ENCODE data around the gene MYLK. TPM values are rescaled to one million over a fixed set of nuclear protein-coding genes. Genes with fewer than 3 reads are reported as not detected.

MYLK gene
- total RNA-seq, 1 donor from 2014 or later, result 51.1 TPM

- intact Hi-C loops (cut with DNase I), result no loop called here
- ATAC-seq (no peak), DNase-seq (ENCODE audit: low spot score) (no peak)
Observed at GRCh38 chr3:123877965-123878364, 6.2 kb downstream of the MYLK start.

DNA sequence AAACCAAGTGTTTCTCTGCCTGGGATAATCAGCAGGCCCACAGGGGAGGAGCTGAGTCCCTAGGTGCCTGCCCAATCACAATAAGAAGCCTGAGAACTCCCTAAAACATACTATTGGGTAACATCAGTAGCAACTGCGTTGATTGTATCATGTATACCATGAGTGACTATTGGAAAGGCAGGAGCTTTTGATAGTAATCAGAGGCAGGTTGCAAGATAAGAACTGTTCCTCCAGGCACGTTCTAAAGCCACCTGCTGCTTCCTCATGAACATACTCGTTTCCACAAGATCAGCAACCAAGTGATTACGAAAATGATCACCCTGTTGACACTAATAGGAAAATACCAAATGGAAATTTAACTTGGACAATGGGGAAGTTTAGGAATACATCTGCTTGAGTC is 6.7 kb downstream of the MYLK start:
- DNase-seq (ENCODE audit: low spot score) (no peak), ATAC-seq (no peak)
- intact Hi-C loops (cut with DNase I), result no loop called here

- intact Hi-C loops (cut with DNase I), result no loop called here
- DNase-seq (ENCODE audit: low spot score) (no peak), ATAC-seq (no peak)
Observed at GRCh38 chr3:123876858-123877257, 7.3 kb downstream of the MYLK start.

DNA sequence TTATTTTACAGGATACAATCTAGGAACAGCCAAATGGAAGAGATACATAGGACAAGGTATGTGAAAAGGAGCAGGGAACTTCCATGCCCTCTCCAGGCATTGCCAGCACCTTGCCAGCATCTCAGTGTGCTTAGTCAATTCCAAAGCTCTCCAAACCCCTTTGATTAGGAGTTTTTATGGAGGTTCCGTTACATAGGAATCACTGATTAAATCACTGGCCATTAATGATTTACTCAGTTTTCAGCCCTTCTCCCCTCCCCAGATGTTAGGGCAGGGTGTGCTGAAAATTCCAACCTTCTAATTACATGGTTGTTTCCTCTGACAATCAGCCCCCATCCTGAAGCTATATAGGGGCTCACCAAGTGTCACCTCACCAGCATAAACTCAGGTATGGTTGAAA is 11.5 kb downstream of the MYLK start:
- DNase-seq (ENCODE audit: low spot score) (no peak), ATAC-seq (no peak)
- intact Hi-C loops (cut with DNase I), result no loop called here

DNA sequence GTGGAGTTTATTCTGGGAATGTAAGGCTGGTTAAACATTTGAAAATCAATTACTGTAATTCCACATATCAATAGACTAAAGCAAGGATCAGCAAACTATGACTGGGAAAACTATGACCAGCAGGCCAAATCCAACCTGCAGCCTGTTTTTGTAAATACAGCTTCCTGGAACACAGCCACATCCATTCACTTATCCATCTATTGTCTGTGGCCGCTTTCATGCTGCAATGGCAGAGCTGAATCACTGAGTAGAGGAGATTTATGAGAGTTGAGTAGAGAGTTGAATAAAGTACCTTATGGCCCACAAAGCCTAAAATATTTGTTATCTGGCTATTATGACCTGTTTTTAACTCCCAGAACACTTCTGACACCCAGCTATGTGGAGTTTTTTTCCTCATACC is 12.2 kb downstream of the MYLK start:
- ATAC-seq (no peak), DNase-seq (ENCODE audit: low spot score) (no peak)
- intact Hi-C loops (cut with DNase I), result no loop called here

GRCh38 chr3:123870033-123870432 is 14.1 kb downstream of the MYLK start:
- DNase-seq (ENCODE audit: low spot score) (no peak), ATAC-seq (no peak)
- intact Hi-C loops (cut with DNase I), result no loop called here

DNA sequence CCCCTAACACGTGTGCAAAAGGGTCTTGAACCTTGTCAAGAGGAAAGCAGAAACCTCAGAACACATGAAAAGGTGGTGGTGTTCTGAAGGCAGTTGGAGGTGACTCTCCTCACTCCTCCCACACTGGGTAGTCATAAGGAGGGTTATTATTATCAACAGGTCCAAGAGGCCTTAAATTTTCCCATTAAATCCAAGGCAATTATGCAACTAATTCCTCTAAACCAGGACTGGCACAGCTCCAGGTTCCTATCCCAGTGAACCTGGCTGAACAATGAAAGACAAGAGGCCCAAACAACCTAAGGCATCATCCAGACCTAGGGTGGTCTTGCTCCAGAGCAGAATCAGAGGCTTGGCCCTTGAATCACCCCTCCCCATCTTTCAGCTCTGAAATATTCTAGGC is 15.0 kb downstream of the MYLK start:
- DNase-seq (ENCODE audit: low spot score) (no peak), ATAC-seq (no peak)
- intact Hi-C loops (cut with DNase I), result no loop called here

GRCh38 chr3:123864706-123865105 is 19.4 kb downstream of the MYLK start:
- intact Hi-C loops (cut with DNase I), result no loop called here
- no peak for ATAC-seq
- DNase-seq (ENCODE audit: low spot score), result no peak

DNA sequence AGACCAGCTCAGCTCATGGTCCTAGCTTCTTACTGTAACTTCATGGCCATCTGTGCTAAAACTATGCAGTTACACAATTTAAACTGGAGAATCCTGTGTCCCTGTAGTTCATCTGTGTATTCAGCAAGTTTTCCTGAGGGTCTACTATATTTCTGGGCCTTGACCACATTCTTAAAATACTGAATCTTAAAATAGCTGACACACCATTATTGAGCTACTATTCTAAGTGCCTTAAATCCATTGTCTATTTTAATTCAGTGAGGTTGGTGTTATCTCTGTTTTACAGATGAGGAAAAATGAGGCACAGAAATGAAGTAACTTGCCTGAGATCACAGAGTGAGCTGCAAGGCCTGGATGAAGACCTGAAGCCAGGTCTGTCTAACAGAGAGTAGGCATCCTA is 22.0 kb downstream of the MYLK start:
- no peak for ATAC-seq
- DNase-seq (ENCODE audit: low spot score), result no peak
- intact Hi-C loops (cut with DNase I), result no loop called here

GRCh38 chr3:123861081-123861836 is 22.9 kb downstream of the MYLK start:
- intact Hi-C loops (cut with DNase I), result no loop called here
- DNase-seq (ENCODE audit: low spot score) (no peak), ATAC-seq (no peak)

DNA sequence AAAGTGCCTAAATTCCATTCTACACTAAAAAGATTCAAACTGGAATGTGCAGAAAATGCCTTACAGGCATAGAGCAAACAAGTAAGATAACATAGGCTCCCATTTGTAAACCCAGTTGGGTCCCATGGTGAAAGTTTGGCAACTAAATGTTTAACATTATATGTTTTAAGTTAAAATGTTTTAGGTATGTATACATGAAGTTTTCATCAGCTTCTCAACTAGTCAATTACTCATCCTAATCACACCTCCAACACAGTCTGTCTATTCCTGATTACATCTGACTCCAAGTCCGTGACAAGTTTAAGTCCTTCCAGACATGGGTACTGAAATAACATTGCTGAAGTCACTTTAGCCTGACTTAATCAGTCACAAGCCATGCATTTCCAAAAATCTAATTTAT is 25.0 kb downstream of the MYLK start:
- intact Hi-C loops (cut with DNase I), result no loop called here
- no peak for ATAC-seq
- no peak for DNase-seq (ENCODE audit: low spot score)

- DNase-seq (ENCODE audit: low spot score) (no peak), ATAC-seq (no peak)
- intact Hi-C loops (cut with DNase I), result no loop called here
Observed at GRCh38 chr3:123854905-123855304, 29.2 kb downstream of the MYLK start.

DNA sequence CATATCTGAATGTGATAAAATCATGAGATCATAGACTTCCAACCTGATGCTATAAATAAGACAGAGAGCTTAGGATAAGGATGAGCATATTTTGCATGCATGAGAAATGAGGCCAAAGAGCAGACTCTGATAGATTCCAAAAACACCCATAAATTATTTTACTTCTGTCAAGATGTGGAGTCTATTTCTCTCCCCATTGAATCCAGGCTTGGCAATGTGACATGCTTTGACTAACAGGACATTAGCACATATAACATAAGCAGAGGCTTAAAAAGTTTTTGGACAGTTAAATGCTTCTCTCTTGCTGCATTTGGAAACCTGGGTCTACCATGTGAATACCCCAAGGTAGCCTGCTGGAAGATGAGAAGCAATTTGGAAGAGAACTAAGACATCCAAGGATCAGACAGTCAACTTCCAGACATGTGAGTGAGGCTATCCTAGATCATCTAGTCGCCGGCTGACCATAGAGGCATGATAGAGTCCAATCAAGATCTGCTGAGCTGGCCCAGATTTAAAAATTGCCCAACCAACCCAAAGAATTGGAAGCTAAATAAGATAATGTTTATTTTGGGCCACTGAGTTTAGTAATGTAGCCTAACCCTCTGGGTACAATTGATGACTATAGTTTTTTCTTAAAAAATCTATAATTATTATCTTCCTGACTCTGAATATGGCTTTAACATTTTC is 30.3 kb downstream of the MYLK start:
- no peak for DNase-seq (ENCODE audit: low spot score)
- ATAC-seq, result no peak

GRCh38 chr3:123847209-123847608 is 36.9 kb downstream of the MYLK start:
- intact Hi-C loops (cut with DNase I), result no loop called here
- DNase-seq (ENCODE audit: low spot score), result no peak
- no peak for ATAC-seq

More for the DNA sequence above, 30.3 kb downstream of the MYLK start:
- intact Hi-C loops (cut with DNase I), result no loop called here

DNA sequence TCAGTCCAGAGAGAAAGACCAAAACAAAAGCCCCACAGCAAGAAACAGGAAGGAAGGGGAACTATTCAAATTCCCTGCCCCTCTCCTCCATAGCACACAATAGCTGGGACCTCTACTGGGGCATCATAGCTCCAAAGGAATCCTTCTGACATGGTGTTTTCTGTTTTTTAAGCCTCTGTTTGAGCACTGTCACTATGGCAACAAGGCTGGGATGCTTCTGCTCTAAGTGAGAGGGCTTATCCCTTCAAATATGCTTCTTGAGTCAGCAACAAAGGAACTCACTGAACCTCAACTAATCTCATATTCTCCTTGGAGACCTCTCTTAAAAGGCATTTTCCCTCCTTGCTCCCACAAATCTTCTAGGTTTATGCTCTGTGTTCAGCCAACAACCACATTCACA is 40.5 kb downstream of the MYLK start:
- intact Hi-C loops (cut with DNase I), result no loop called here
- DNase-seq (ENCODE audit: low spot score), result no peak
- no peak for ATAC-seq

DNA sequence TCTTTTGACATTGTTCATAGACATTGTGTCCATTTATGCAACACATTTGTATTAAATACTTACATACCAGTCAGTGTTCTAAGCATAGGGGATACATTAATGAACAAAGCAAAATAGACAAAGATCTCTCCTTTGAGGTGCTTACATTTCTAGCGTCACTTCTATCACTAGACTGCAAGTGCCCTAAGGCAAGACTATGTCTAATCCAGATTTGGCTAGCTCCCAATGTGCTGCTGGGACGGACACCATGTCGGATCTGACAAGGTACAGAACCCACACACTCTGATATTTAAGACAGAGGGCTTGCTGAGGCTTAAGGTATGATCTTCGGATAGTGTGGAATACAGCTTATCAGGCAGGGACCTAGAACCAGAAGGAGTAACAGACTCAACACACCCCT is 41.4 kb downstream of the MYLK start:
- ATAC-seq, result no peak
- no peak for DNase-seq (ENCODE audit: low spot score)
- intact Hi-C loops (cut with DNase I), result no loop called here

GRCh38 chr3:123841476-123842238 is 42.5 kb downstream of the MYLK start:
- ATAC-seq (no peak), DNase-seq (ENCODE audit: low spot score) (no peak)
- intact Hi-C loops (cut with DNase I), result no loop called here

DNA sequence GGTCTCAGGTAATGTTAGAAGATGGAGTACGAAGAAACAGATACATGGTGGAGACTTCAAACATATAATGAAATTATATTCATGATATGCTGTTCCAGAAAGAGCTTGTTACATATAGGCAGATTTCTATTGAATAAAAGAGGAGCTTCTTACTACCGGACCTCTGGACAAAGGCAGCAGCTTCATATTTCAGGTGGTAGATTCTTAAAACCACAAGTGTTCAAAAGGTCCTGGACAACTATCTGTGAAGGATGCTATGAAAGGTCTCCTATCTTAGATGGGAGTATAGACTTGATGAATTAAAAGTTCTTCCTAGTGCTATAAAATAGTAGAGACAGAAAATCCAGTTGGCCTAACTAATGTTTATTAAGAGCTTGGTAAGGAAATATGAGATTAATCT is 43.2 kb downstream of the MYLK start:
- no peak for DNase-seq (ENCODE audit: low spot score)
- intact Hi-C loops (cut with DNase I), result no loop called here
- ATAC-seq, result no peak

DNA sequence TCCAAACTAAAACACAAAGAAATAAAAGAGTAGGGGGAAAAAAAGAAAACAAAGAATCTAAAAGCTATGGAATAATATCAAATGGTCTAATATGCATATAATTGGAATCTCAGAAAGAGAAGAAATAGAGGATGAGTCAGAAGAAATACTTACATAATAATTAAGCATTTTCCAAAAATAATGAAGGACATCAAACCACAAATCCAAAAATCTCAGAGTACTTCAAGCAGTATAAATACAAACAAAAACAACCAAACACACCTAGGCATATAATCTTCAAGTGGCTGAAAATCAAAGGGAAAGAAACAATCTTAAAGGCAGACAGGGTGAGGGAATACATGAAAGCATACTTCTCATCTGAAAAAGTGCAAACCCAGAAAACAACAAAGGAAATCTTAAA is 46.3 kb downstream of the MYLK start:
- ATAC-seq, result no peak
- no peak for DNase-seq (ENCODE audit: low spot score)
- intact Hi-C loops (cut with DNase I), result no loop called here

- DNase-seq (ENCODE audit: low spot score), result no peak
- intact Hi-C loops (cut with DNase I), result no loop called here
- ATAC-seq, result no peak
Observed at GRCh38 chr3:123834631-123835030, 49.5 kb downstream of the MYLK start.

Data from sciatic nerve (tissue), 2 donors.